HL-60 (cell line): ENCODE data around the gene ZNF79.

ENCODE experiments used
- DNase-seq, 2 experiments: peaks; one replicate each; pipeline ENCODE4 v3.0.0-alpha.2; 2010 to 2020; ENCODE audit warnings: low read depth in 1 of 2, low spot score in 1 of 2
- H3K27ac ChIP-seq: fragments of 250-450 bp; sonication (Bioruptor Pico); replicated peaks from 2 replicates; pipeline ENCODE4 v1.5.1; 2020; ENCODE audit warnings: mild to moderate bottlenecking, moderate library complexity
- H3K27me3 ChIP-seq: fragments of 250-450 bp; sonication (Bioruptor Pico); 2 replicates; pipeline ENCODE4 v1.5.1; 2021; ENCODE audit warnings: mild to moderate bottlenecking, moderate library complexity; ENCODE audit not compliant: insufficient read depth, poor library complexity, severe bottlenecking
- H3K4me3 ChIP-seq: replicated peaks from 2 replicates; pipeline ENCODE4 v1.5.1; 2011; ENCODE audit warnings: mild to moderate bottlenecking, control low read depth, low read length; ENCODE audit not compliant: insufficient read depth
- GABPA ChIP-seq: IDR thresholded peaks from 2 replicates; pipeline ENCODE4 v1.6.1; 2012; ENCODE audit warnings: low read depth
- POLR2AphosphoS5 ChIP-seq: IDR thresholded peaks from 2 replicates; pipeline ENCODE4 v1.6.1; 2012; ENCODE audit warnings: low read depth
- SPI1 ChIP-seq: IDR thresholded peaks from 2 replicates; pipeline ENCODE4 v1.6.1; 2012; ENCODE audit warnings: low read depth, mild to moderate bottlenecking, borderline replicate concordance
- TF ChIP-seq, protein P1 (sequence below): IDR thresholded peaks from one replicate; pipeline ENCODE4 v1.5.1; 2011; ENCODE audit warnings: low read length, control low read depth, inconsistent platforms; ENCODE audit not compliant: insufficient read depth
- TF ChIP-seq, protein P2 (sequence below): IDR thresholded peaks from 2 replicates; pipeline ENCODE4 v1.6.1; 2012; ENCODE audit warnings: low read depth; ENCODE audit not compliant: insufficient replicate concordance

Gene ZNF79

DNA sequence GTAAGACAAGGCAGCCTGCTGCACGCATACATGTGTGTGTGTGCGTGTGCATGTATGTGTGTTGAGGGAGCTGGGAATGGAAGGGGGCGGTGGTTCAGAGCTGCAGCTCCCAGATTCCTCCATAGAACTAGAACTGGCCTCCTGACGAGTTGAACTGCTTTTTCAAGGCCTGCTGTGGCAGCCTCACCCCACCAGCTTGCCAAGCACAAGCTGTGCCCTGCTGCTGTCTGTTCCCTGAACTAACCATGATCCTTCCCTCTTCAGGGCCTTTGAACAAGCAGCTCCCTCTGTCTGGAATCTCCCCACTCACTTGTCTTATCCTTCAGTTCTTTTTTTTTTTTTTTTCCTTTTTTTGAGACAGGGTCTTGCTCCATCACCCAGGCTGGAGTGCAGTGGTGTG lies 49.8 kb downstream of the ZNF79 start:
- Histone ChIP-seq H3K4me3 (no peak overlapping the region), H3K27me3 (no peaks in the 10 kb centered on the region), H3K27ac (no peak overlapping the region)
- DNase-seq: no peak
- TF ChIP-seq, protein P1, sequence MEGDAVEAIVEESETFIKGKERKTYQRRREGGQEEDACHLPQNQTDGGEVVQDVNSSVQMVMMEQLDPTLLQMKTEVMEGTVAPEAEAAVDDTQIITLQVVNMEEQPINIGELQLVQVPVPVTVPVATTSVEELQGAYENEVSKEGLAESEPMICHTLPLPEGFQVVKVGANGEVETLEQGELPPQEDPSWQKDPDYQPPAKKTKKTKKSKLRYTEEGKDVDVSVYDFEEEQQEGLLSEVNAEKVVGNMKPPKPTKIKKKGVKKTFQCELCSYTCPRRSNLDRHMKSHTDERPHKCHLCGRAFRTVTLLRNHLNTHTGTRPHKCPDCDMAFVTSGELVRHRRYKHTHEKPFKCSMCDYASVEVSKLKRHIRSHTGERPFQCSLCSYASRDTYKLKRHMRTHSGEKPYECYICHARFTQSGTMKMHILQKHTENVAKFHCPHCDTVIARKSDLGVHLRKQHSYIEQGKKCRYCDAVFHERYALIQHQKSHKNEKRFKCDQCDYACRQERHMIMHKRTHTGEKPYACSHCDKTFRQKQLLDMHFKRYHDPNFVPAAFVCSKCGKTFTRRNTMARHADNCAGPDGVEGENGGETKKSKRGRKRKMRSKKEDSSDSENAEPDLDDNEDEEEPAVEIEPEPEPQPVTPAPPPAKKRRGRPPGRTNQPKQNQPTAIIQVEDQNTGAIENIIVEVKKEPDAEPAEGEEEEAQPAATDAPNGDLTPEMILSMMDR: no peak
- TF ChIP-seq, protein P2, sequence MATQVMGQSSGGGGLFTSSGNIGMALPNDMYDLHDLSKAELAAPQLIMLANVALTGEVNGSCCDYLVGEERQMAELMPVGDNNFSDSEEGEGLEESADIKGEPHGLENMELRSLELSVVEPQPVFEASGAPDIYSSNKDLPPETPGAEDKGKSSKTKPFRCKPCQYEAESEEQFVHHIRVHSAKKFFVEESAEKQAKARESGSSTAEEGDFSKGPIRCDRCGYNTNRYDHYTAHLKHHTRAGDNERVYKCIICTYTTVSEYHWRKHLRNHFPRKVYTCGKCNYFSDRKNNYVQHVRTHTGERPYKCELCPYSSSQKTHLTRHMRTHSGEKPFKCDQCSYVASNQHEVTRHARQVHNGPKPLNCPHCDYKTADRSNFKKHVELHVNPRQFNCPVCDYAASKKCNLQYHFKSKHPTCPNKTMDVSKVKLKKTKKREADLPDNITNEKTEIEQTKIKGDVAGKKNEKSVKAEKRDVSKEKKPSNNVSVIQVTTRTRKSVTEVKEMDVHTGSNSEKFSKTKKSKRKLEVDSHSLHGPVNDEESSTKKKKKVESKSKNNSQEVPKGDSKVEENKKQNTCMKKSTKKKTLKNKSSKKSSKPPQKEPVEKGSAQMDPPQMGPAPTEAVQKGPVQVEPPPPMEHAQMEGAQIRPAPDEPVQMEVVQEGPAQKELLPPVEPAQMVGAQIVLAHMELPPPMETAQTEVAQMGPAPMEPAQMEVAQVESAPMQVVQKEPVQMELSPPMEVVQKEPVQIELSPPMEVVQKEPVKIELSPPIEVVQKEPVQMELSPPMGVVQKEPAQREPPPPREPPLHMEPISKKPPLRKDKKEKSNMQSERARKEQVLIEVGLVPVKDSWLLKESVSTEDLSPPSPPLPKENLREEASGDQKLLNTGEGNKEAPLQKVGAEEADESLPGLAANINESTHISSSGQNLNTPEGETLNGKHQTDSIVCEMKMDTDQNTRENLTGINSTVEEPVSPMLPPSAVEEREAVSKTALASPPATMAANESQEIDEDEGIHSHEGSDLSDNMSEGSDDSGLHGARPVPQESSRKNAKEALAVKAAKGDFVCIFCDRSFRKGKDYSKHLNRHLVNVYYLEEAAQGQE: no peak
- TF ChIP-seq POLR2AphosphoS5: no peak
- TF ChIP-seq SPI1: no peak
- TF ChIP-seq GABPA: no peak

DNA sequence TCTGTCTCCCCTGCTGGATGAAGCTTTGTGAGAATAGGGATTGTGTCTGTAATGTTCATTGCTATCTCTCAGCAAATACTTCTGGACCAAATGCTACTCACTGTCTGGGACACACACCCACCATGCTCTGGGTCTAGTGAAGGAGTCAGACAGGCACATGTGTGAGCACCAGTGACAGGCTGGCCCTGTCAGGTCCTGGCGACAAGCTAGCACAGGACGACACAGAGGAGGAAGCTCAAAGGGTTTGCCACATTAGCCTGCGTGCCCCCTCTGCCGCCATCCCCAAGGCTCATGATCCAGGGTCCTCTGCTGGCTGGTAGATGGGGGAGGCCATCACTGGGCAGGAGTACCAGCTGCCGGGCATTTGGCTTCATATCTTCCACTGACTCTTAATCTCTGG lies 50.4 kb downstream of the ZNF79 start:
- Histone ChIP-seq H3K27ac (no peak overlapping the region), H3K27me3 (no peaks in the 10 kb centered on the region), H3K4me3 (no peak overlapping the region)
- DNase-seq: no peak
- TF ChIP-seq, protein P2: no peak
- TF ChIP-seq GABPA (no peak), SPI1 (no peak), POLR2AphosphoS5 (no peak)
- TF ChIP-seq, protein P1: no peak

DNA sequence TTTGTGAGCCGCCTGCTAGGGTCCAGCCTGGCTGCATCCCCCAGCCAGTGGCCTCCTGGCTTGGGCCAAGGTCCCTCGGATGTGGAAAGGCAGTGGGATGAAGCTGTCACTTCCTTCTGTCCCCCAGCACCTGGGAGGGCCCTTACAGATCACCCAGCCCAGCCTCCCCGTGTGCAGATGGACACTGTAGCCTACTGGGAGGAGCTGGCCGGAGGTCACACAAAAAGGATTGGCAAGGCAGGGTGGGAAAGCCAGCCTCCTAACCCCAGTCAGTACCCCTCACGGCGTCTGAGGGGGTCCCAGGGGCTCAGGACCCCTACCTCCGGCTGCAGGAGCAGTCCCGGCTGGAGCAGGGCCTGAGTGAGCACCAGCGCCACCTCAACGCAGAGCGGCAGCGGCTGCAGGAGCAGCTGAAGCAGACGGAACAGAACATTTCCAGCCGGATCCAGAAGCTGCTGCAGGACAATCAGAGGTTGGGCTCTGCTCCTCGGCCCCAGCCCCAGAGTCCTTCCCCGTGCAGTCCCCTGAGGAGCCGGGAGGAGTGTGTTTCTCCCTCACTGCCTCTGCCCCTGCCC lies 55.4 kb downstream of the ZNF79 start:
- no peak for DNase-seq
- TF ChIP-seq, protein P1: no peak
- TF ChIP-seq GABPA: no peak
- H3K27me3 ChIP-seq: no peaks in the 10 kb centered on the region
- H3K27ac ChIP-seq: no peak overlapping the region
- no peak overlapping the region for H3K4me3 ChIP-seq

DNA sequence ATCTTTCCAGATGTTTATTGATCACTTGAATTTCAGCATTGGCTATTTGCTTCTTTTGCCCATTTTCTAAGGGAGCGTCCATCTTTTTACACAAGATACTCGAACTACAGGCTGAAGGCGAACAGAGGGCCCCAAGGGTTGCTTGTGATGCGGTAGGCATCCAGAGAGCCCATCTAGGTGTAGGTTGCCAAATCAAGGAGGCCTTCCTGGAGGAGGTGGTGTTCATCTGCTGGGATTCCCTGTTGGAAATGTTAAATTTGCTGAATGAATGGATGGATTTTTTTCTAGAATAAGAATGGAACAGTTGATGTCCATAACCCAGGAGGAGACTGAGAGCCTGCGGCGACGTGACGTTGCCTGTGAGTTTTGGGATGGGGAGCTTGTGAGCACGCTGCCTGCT lies 58.5 kb downstream of the ZNF79 start:
- TF ChIP-seq, protein P2: no peak
- TF ChIP-seq, protein P1: no peak
- no peak for TF ChIP-seq SPI1
- TF ChIP-seq POLR2AphosphoS5: no peak
- no peak for TF ChIP-seq GABPA

More for the DNA sequence above, 58.5 kb downstream of the ZNF79 start:
- H3K27me3 ChIP-seq: no peaks in the 10 kb centered on the region
- DNase-seq: no peak
- no peak overlapping the region for H3K27ac ChIP-seq
- no peak overlapping the region for H3K4me3 ChIP-seq
